GM23338 (cell line): ENCODE data around the gene EEF2K. TPM values are rescaled to one million over a fixed set of nuclear protein-coding genes. Genes with fewer than 3 reads are reported as not detected.

Experiments
- ATAC-seq: fragments of 200-7000 bp; cut with Tn5 transposase; 3 replicates; pipeline ENCODE4 v1.9.1; 2020
- DNase-seq: peaks from one replicate; pipeline ENCODE4 v3.0.0-alpha.2; 2015; ENCODE audit warnings: low spot score
- H2AFZ ChIP-seq: fragments of 200-600 bp; sonication (generic); 2 replicates; pipeline ENCODE4 v1.8.0; 2016; ENCODE audit warnings: antibody characterized with exemption, mild to moderate bottlenecking, moderate library complexity
- H3F3A ChIP-seq: fragments of 200-600 bp; sonication (generic); replicated peaks from 2 replicates; pipeline ENCODE4 v1.8.0; 2017; ENCODE audit warnings: antibody characterized with exemption, mixed run types, low read depth
- H3K27ac ChIP-seq: fragments of 200-600 bp; sonication (generic); 2 replicates; pipeline ENCODE4 v1.6.1; 2016; ENCODE audit warnings: low read depth
- H3K27me3 ChIP-seq: fragments of 200-600 bp; sonication (generic); 2 replicates; pipeline ENCODE4 v1.8.0; 2016; ENCODE audit warnings: mild to moderate bottlenecking, mixed run types, moderate library complexity; ENCODE audit not compliant: insufficient read depth
- H3K36me3 ChIP-seq: fragments of 200-600 bp; sonication (generic); 2 replicates; pipeline ENCODE4 v1.8.0; 2016; ENCODE audit warnings: mild to moderate bottlenecking; ENCODE audit not compliant: insufficient read depth
- H3K4me1 ChIP-seq: fragments of 200-600 bp; sonication (generic); 2 replicates; pipeline ENCODE4 v1.8.0; 2016; ENCODE audit warnings: mild to moderate bottlenecking, moderate library complexity; ENCODE audit not compliant: insufficient read depth
- H3K4me2 ChIP-seq: fragments of 200-600 bp; sonication (generic); 2 replicates; pipeline ENCODE4 v1.7.1; 2017; ENCODE audit warnings: mixed run types
- H3K4me3 ChIP-seq: fragments of 200-600 bp; sonication (generic); 2 replicates; pipeline ENCODE4 v1.6.1; 2016; ENCODE audit warnings: mixed run types
- H3K79me2 ChIP-seq: fragments of 200-600 bp; sonication (generic); replicated peaks from 2 replicates; pipeline ENCODE4 v1.8.0; 2017; ENCODE audit warnings: mild to moderate bottlenecking; ENCODE audit not compliant: insufficient read depth
- H3K9me2 ChIP-seq: fragments of 200-600 bp; sonication (generic); 2 replicates; pipeline ENCODE4 v1.8.0; 2017; ENCODE audit not compliant: insufficient read depth
- H4K20me1 ChIP-seq: fragments of 200-600 bp; sonication (generic); replicated peaks from 2 replicates; pipeline ENCODE4 v1.8.0; 2017; ENCODE audit warnings: mild to moderate bottlenecking; ENCODE audit not compliant: insufficient read depth
- H3K27ac Mint-ChIP-seq: 2 replicates; pipeline ENCODE4 v1.8.0; 2020; ENCODE audit warnings: inconsistent platforms, mild to moderate bottlenecking, moderate library complexity, mixed read lengths
- H3K27me3 Mint-ChIP-seq: 3 replicates; pipeline ENCODE4 v1.8.0; 2022; ENCODE audit warnings: low read depth, mild to moderate bottlenecking, moderate library complexity, mixed read lengths, inconsistent platforms; ENCODE audit not compliant: insufficient read depth, poor library complexity
- H3K36me3 Mint-ChIP-seq: 3 replicates; pipeline ENCODE4 v1.8.0; 2021; ENCODE audit warnings: low read depth, mild to moderate bottlenecking, inconsistent platforms, moderate library complexity, mixed read lengths
- H3K4me1 Mint-ChIP-seq: 3 replicates; pipeline ENCODE4 v1.8.0; 2020; ENCODE audit warnings: mild to moderate bottlenecking, inconsistent platforms, mixed read lengths
- H3K4me3 Mint-ChIP-seq: 3 replicates; pipeline ENCODE4 v1.8.0; 2021; ENCODE audit warnings: moderate library complexity, mild to moderate bottlenecking, inconsistent platforms, mixed read lengths
- H3K9me3 Mint-ChIP-seq: 3 replicates; pipeline ENCODE4 v1.8.0; 2020; ENCODE audit warnings: moderate library complexity, mild to moderate bottlenecking, inconsistent platforms, mixed read lengths
- NANOG ChIP-seq: IDR thresholded peaks from 2 replicates; pipeline ENCODE4 v1.6.1; 2016; ENCODE audit warnings: antibody characterized with exemption, borderline replicate concordance
- POLR2AphosphoS5 ChIP-seq: IDR thresholded peaks from 2 replicates; pipeline ENCODE4 v1.6.1; 2016; ENCODE audit warnings: antibody characterized with exemption, low read depth
- polyA plus RNA-seq: library from polyadenylated mRNA; unstranded; fragments of >200 nt; fragmentation: Nextera tagmentation; extraction: Ambion mirVana; gene quantifications from 2 replicates; pipeline ENCODE4 v1.2.1, GENCODE V29; 2016
- total RNA-seq: library from RNA; depleted of rRNA; stranded (reverse); fragments of >200 nt; shearing (Covaris generic); gene quantifications from 2 replicates; pipeline ENCODE4 v1.2.3, GENCODE V29; 2014
- TF ChIP-seq, protein P1 (sequence below): fragments of 250-450 bp; sonication (Bioruptor Pico); IDR thresholded peaks from 2 replicates; pipeline ENCODE4 v1.5.0; 2020; ENCODE audit warnings: mild to moderate bottlenecking, moderate library complexity
- TF ChIP-seq, protein P2 (sequence below): IDR thresholded peaks from 2 replicates; pipeline ENCODE4 v1.6.1; 2016; ENCODE audit warnings: antibody characterized with exemption
- TF ChIP-seq, protein P3 (sequence below): IDR thresholded peaks from one replicate; pipeline ENCODE4 v1.6.1; 2018; ENCODE audit warnings: antibody characterized with exemption; ENCODE audit not compliant: unreplicated experiment

Gene EEF2K
- total and polyA plus RNA-seq, 2 experiments from 2014 or later: 5.4 to 23.9 TPM

DNA sequence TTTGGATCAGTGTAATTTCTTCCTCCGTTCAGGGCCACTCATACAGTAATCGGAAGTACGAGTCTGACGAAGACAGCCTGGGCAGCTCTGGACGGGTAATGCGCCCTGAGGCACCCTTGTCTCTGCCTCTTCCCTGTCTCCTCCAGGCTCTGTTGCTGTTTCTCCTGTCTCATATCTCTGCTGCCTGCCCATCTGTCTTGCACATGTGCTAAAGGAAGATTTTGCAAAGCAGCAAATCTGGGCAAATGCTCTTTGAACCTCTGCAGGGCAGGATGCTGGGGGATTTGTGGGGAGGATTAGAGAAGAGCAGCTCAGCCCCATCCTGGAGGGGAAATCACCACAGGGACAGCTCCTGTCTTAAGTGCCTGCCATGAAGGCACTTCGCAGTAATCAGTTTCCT is 58.7 kb downstream of the EEF2K start (continued):
- TF ChIP-seq, protein P1, sequence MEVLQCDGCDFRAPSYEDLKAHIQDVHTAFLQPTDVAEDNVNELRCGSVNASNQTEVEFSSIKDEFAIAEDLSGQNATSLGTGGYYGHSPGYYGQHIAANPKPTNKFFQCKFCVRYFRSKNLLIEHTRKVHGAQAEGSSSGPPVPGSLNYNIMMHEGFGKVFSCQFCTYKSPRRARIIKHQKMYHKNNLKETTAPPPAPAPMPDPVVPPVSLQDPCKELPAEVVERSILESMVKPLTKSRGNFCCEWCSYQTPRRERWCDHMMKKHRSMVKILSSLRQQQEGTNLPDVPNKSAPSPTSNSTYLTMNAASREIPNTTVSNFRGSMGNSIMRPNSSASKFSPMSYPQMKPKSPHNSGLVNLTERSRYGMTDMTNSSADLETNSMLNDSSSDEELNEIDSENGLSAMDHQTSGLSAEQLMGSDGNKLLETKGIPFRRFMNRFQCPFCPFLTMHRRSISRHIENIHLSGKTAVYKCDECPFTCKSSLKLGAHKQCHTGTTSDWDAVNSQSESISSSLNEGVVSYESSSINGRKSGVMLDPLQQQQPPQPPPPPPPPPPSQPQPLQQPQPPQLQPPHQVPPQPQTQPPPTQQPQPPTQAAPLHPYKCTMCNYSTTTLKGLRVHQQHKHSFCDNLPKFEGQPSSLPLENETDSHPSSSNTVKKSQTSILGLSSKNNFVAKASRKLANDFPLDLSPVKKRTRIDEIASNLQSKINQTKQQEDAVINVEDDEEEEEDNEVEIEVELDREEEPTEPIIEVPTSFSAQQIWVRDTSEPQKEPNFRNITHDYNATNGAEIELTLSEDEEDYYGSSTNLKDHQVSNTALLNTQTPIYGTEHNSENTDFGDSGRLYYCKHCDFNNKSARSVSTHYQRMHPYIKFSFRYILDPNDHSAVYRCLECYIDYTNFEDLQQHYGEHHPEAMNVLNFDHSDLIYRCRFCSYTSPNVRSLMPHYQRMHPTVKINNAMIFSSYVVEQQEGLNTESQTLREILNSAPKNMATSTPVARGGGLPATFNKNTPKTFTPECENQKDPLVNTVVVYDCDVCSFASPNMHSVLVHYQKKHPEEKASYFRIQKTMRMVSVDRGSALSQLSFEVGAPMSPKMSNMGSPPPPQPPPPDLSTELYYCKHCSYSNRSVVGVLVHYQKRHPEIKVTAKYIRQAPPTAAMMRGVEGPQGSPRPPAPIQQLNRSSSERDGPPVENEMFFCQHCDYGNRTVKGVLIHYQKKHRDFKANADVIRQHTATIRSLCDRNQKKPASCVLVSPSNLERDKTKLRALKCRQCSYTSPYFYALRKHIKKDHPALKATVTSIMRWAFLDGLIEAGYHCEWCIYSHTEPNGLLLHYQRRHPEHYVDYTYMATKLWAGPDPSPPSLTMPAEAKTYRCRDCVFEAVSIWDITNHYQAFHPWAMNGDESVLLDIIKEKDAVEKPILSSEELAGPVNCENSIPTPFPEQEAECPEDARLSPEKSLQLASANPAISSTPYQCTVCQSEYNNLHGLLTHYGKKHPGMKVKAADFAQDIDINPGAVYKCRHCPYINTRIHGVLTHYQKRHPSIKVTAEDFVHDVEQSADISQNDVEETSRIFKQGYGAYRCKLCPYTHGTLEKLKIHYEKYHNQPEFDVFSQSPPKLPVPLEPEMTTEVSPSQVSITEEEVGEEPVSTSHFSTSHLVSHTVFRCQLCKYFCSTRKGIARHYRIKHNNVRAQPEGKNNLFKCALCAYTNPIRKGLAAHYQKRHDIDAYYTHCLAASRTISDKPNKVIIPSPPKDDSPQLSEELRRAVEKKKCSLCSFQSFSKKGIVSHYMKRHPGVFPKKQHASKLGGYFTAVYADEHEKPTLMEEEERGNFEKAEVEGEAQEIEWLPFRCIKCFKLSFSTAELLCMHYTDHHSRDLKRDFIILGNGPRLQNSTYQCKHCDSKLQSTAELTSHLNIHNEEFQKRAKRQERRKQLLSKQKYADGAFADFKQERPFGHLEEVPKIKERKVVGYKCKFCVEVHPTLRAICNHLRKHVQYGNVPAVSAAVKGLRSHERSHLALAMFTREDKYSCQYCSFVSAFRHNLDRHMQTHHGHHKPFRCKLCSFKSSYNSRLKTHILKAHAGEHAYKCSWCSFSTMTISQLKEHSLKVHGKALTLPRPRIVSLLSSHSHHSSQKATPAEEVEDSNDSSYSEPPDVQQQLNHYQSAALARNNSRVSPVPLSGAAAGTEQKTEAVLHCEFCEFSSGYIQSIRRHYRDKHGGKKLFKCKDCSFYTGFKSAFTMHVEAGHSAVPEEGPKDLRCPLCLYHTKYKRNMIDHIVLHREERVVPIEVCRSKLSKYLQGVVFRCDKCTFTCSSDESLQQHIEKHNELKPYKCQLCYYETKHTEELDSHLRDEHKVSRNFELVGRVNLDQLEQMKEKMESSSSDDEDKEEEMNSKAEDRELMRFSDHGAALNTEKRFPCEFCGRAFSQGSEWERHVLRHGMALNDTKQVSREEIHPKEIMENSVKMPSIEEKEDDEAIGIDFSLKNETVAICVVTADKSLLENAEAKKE (CRISPR knock-in tag): no peak

DNA sequence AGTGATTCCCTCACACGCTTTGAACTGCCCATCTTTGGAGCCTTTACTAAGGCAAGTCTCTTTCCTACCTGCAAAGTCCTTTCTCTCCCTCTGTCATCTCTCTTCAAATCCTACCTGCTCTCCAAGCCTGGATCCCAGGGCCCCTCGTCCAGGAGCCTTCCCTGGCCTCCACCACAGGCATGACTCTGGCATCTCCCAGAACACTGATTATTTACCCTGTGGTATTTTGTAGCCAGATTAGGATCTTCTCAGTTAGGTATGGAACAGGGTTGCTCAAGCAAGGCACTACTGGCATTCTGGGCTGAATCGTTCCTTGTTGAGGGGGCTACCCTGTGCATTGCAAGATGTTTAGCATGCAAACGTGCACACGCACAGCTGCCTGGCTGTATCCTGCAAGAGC is 59.3 kb downstream of the EEF2K start:
- Histone ChIP-seq H3K4me1 (no peaks in the 10 kb centered on the region), H3K9me2 (no peaks in the 10 kb centered on the region), H3K27ac (no peak overlapping the region), H3K4me3 (no peak overlapping the region), H3K27me3 (no peaks in the 10 kb centered on the region), H3K79me2 (no peaks in the 10 kb centered on the region), H3K4me2 (no peak overlapping the region), H3F3A (no peaks in the 10 kb centered on the region), H3K36me3 (peaks cover 5% of the 10 kb centered on the region), H4K20me1 (no peaks in the 10 kb centered on the region), H2AFZ (no peak overlapping the region)
- ATAC-seq: no peak
- Mint-ChIP-seq H3K4me1 (no peaks in the 10 kb centered on the region), H3K4me3 (no peak overlapping the region), H3K27me3 (peaks cover 6% of the 10 kb centered on the region), H3K27ac (no peak overlapping the region), H3K9me3 (no peaks in the 10 kb centered on the region; the same call in 2 of the 3 replicates), H3K36me3 (peaks cover 22% of the 10 kb centered on the region)
- no peak for DNase-seq
- TF ChIP-seq POLR2AphosphoS5 (no peak), NANOG (no peak)
- TF ChIP-seq, protein P2, sequence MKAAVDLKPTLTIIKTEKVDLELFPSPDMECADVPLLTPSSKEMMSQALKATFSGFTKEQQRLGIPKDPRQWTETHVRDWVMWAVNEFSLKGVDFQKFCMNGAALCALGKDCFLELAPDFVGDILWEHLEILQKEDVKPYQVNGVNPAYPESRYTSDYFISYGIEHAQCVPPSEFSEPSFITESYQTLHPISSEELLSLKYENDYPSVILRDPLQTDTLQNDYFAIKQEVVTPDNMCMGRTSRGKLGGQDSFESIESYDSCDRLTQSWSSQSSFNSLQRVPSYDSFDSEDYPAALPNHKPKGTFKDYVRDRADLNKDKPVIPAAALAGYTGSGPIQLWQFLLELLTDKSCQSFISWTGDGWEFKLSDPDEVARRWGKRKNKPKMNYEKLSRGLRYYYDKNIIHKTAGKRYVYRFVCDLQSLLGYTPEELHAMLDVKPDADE: no peak
- TF ChIP-seq, protein P1 (CRISPR knock-in tag): no peak
- TF ChIP-seq, protein P3, sequence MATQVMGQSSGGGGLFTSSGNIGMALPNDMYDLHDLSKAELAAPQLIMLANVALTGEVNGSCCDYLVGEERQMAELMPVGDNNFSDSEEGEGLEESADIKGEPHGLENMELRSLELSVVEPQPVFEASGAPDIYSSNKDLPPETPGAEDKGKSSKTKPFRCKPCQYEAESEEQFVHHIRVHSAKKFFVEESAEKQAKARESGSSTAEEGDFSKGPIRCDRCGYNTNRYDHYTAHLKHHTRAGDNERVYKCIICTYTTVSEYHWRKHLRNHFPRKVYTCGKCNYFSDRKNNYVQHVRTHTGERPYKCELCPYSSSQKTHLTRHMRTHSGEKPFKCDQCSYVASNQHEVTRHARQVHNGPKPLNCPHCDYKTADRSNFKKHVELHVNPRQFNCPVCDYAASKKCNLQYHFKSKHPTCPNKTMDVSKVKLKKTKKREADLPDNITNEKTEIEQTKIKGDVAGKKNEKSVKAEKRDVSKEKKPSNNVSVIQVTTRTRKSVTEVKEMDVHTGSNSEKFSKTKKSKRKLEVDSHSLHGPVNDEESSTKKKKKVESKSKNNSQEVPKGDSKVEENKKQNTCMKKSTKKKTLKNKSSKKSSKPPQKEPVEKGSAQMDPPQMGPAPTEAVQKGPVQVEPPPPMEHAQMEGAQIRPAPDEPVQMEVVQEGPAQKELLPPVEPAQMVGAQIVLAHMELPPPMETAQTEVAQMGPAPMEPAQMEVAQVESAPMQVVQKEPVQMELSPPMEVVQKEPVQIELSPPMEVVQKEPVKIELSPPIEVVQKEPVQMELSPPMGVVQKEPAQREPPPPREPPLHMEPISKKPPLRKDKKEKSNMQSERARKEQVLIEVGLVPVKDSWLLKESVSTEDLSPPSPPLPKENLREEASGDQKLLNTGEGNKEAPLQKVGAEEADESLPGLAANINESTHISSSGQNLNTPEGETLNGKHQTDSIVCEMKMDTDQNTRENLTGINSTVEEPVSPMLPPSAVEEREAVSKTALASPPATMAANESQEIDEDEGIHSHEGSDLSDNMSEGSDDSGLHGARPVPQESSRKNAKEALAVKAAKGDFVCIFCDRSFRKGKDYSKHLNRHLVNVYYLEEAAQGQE: no peak
